Measurements from ENCODE around the gene STK25.

DNA sequence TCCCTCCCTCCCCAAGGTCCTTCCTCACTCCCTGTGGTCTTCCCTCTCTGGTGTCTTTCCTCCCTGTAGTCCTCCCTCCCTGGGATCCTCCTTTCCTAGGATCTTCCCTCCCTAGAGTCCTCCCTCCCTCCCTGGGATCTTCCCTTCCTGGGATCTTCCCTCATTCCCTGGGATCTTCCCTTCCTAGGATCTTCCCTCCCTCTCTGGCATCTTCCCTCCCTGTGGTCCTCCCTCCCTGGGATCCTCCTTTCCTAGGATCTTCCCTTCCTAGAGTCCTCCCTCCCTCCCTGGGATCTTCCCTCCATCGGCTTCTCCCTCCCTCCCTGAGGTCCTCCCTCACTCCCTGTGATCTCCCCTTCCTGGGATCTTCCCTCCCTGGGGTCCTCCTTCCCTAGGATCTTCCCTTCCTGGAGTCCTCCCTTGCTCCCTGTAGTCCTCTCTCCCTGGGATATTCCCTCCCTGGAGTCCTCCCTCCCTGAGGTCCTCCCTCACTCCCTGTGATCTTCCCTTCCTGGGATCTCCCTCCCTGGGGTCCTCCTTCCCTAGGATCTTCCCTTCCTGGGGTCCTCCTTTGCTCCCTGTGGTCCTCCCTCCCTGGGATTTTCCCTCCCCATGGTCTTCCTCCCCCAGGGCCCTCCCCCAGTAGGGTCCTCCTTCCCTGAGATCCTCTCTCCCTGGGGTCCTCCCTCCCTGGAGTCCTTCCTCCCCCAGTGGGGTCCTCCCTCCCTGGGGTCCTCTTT, 23.0 kb downstream of the STK25 start:
- TF ChIP-seq, protein P1, sequence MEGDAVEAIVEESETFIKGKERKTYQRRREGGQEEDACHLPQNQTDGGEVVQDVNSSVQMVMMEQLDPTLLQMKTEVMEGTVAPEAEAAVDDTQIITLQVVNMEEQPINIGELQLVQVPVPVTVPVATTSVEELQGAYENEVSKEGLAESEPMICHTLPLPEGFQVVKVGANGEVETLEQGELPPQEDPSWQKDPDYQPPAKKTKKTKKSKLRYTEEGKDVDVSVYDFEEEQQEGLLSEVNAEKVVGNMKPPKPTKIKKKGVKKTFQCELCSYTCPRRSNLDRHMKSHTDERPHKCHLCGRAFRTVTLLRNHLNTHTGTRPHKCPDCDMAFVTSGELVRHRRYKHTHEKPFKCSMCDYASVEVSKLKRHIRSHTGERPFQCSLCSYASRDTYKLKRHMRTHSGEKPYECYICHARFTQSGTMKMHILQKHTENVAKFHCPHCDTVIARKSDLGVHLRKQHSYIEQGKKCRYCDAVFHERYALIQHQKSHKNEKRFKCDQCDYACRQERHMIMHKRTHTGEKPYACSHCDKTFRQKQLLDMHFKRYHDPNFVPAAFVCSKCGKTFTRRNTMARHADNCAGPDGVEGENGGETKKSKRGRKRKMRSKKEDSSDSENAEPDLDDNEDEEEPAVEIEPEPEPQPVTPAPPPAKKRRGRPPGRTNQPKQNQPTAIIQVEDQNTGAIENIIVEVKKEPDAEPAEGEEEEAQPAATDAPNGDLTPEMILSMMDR (conservative IDR thresholded peaks at IDR 0.05) = no peak
- no peak for TF ChIP-seq ZFX (IDR thresholded peaks at IDR 0.05)

Measured in C4-2B (cell line).